ENCODE results near the gene ANKRD29. TPM values are rescaled to one million over a fixed set of nuclear protein-coding genes. Genes with fewer than 3 reads are reported as not detected.

ANKRD29 gene
- total and polyA plus RNA-seq, 10 of the 15 experiments (the other 5 are each of a cell fraction or from before 2014, with no cell fraction given), result 0.53 to 9.2 (median 1.6) TPM

GRCh38 chr18:23586249-23587196, 76.2 kb downstream of the ANKRD29 start, which contains the start of gene NPC1 (continued):
- peak; percentile 70; the same call in 1 of the 2 replicates for TF ChIP-seq POLR2AphosphoS2 (IDR thresholded peaks at IDR 0.05; ENCODE audit: low read depth, low read length)
- no peak for TF ChIP-seq PKNOX1 (IDR thresholded peaks at IDR 0.05)
- no peak for TF ChIP-seq ZNF274 (IDR thresholded peaks at IDR 0.05; ENCODE audit: insufficient read depth, insufficient read length)
- peak; percentile 41 for TF ChIP-seq SP1 (IDR thresholded peaks at IDR 0.05; ENCODE audit: low read depth, low read length)
- peak; percentile 31; the same call in 1 of the 2 replicates for TF ChIP-seq ZNF687 (IDR thresholded peaks at IDR 0.05)
- TF ChIP-seq USF1 (IDR thresholded peaks at IDR 0.05; ENCODE audit: borderline replicate concordance, extremely low read length, insufficient read depth, low read depth, low read length), result no peak
- TF ChIP-seq RAD51 (IDR thresholded peaks at IDR 0.05), result no peak
- no peak for TF ChIP-seq HDAC2 (IDR thresholded peaks at IDR 0.05)
- TF ChIP-seq SKIL (IDR thresholded peaks at IDR 0.05; ENCODE audit: low read depth, poor library complexity, severe bottlenecking), result no peak
- no peak for TF ChIP-seq ATF7 (IDR thresholded peaks at IDR 0.05; ENCODE audit: low read depth)
- TF ChIP-seq MEF2B (IDR thresholded peaks at IDR 0.05; ENCODE audit: partially characterized antibody, poor library complexity, severe bottlenecking), result peak; percentile 65
- no peak for TF ChIP-seq PBX3 (IDR thresholded peaks at IDR 0.05; ENCODE audit: insufficient replicate concordance, low read depth, low read length)
- no peak for TF ChIP-seq BMI1 (IDR thresholded peaks at IDR 0.05; ENCODE audit: borderline replicate concordance)
- TF ChIP-seq NR2C1 (IDR thresholded peaks at IDR 0.05), result no peak
- peak; percentile 55 for TF ChIP-seq NRF1 (conservative IDR thresholded peaks at IDR 0.05; ENCODE audit: low read depth, low read length)
- no peak for TF ChIP-seq EED (IDR thresholded peaks at IDR 0.05; ENCODE audit: low read depth)
- no peak for TF ChIP-seq USF2 (IDR thresholded peaks at IDR 0.05; ENCODE audit: borderline replicate concordance, low read depth, low read length)
- TF ChIP-seq STAT3 (IDR thresholded peaks at IDR 0.05; ENCODE audit: low read depth, low read length), result no peak
